GM06990 (cell line): ENCODE results near the gene MTX1.

ENCODE experiments used
- DNase-seq: peaks from one replicate; pipeline ENCODE4 v3.0.0-alpha.2; 2011; ENCODE audit not compliant: insufficient read length; ENCODE audit errors: extremely low read depth
- H3K27me3 ChIP-seq: replicated peaks from 2 replicates; pipeline ENCODE4 v1.6.0; 2011; ENCODE audit warnings: low read length; ENCODE audit not compliant: control insufficient read depth, insufficient read depth
- H3K36me3 ChIP-seq: 2 replicates; pipeline ENCODE4 v1.5.1; 2011; ENCODE audit warnings: low read length; ENCODE audit not compliant: control insufficient read depth, insufficient read depth
- H3K4me3 ChIP-seq: replicated peaks from 2 replicates; pipeline ENCODE4 v1.5.1; 2011; ENCODE audit warnings: low read depth, mild to moderate bottlenecking, control low read depth, low read length
- TF ChIP-seq, protein P1 (sequence below): IDR thresholded peaks from 2 replicates; pipeline ENCODE4 v1.5.1; 2011; ENCODE audit warnings: low read length, control low read depth, mild to moderate bottlenecking, inconsistent platforms; ENCODE audit not compliant: insufficient read depth, poor library complexity, severe bottlenecking

MTX1 gene

DNA sequence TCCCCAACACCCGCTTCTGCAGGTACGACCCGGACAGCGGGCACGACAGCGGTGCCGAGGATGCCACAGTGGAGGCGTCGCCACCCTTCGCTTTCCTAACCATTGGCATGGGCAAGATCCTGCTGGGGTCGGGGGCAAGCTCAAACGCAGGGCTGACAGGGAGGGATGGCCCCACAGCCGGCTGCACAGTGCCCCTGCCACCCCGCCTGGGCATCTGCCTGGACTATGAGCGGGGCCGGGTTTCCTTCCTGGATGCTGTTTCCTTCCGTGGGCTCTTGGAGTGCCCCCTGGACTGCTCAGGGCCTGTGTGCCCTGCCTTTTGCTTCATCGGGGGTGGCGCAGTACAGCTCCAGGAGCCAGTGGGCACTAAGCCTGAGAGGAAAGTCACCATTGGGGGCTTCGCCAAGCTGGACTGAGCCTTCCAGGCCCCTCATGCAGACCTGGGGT is 24.7 kb upstream of the MTX1 start:
- TF ChIP-seq, protein P1, sequence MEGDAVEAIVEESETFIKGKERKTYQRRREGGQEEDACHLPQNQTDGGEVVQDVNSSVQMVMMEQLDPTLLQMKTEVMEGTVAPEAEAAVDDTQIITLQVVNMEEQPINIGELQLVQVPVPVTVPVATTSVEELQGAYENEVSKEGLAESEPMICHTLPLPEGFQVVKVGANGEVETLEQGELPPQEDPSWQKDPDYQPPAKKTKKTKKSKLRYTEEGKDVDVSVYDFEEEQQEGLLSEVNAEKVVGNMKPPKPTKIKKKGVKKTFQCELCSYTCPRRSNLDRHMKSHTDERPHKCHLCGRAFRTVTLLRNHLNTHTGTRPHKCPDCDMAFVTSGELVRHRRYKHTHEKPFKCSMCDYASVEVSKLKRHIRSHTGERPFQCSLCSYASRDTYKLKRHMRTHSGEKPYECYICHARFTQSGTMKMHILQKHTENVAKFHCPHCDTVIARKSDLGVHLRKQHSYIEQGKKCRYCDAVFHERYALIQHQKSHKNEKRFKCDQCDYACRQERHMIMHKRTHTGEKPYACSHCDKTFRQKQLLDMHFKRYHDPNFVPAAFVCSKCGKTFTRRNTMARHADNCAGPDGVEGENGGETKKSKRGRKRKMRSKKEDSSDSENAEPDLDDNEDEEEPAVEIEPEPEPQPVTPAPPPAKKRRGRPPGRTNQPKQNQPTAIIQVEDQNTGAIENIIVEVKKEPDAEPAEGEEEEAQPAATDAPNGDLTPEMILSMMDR: no peak
- Histone ChIP-seq H3K27me3 (no peaks in the 10 kb centered on the region), H3K4me3 (no peak overlapping the region), H3K36me3 (no peaks in the 10 kb centered on the region)
- DNase-seq: no peak

DNA sequence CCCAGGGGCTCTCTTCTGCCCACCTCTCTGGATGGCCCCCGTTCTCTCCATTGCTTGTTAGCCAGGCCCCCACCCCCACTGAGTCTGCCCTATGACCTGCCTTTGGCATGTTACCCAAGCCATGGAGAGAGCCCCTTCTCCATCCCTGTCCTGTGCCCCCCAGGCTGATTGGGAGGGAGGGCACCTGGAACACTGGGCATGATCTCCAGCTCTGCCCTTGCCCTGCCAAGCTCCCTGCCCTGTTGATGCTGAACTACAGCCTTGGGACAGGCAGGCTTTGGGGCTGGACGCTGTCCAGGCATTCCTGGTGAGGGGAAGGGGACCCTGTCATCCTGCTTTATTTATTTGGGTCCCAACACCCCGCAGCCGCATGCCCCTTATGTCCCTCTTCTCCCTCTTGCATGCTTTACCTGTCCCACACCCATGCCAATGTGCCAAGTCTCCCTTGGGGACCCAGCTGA is 24.1 kb upstream of the MTX1 start:
- Histone ChIP-seq H3K27me3 (no peaks in the 10 kb centered on the region), H3K36me3 (no peaks in the 10 kb centered on the region), H3K4me3 (no peak overlapping the region)
- TF ChIP-seq, protein P1: no peak
- no peak for DNase-seq

DNA sequence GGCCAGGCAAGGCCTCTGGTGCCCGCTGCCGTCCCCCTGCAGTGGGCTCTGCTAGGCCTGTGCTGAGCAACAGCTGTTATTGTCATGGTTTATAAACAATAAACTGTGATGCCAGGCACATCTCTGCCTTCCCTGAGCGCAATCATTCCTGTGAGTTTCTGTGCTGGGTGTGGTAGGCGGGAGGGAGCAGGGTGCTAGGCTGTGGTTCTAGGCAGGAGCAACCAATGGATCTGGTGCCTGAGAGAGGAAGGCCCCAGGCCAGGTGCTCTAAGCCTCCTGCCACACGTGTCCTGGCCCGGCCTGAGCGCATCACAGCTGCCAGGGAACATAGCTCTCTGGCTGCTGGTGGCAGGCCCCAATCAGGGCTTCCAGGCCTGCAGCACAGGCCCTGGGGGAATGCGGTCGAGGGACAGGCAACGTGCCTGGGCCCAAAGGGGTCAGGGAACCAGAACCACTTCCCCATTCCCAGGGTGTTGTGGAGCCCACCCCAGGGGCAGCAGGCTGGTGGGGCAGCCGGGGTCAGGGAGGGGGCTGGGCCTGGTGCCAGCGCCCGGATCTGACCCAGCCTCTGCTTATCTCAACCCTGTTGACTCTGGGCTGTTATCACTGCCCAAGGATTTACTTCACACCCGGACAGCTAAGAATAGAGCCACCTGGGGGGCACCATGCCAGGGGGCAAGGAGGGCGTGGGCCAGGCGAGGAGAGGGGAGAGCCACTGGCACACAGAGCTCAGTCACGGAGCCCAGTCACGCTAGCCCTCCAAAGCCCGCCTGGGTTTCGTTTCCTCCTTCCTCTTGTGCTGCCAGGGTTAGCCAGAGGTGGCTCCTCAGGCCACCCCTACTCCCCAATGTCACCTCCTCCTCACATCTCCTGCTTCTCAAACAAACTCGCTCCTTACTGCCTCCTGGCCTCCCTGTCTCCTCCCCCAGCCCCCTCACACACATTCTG is 23.4 kb upstream of the MTX1 start:
- peak; percentile 62 for DNase-seq
- no peaks in the 10 kb centered on the region for H3K27me3 ChIP-seq
- H3K4me3 ChIP-seq: no peak overlapping the region
- TF ChIP-seq, protein P1: peak; percentile 17
- no peaks in the 10 kb centered on the region for H3K36me3 ChIP-seq

DNA sequence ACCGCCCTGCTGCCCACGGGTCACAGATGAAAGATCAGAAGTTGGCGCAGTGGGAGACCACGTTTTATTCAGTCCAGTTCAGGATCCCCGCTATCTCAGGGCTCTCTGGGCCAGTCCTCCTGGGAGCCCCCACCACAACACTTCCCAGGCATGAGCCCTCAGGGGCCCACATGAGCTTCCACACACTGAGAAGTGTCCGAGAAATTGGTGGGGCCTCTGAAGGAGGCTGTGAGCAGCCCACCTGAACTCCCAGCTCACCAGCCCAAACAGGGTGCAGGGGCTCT is 22.8 kb upstream of the MTX1 start:
- Histone ChIP-seq H3K36me3 (no peaks in the 10 kb centered on the region), H3K27me3 (no peaks in the 10 kb centered on the region), H3K4me3 (no peak overlapping the region)
- TF ChIP-seq, protein P1: no peak
- DNase-seq: no peak

DNA sequence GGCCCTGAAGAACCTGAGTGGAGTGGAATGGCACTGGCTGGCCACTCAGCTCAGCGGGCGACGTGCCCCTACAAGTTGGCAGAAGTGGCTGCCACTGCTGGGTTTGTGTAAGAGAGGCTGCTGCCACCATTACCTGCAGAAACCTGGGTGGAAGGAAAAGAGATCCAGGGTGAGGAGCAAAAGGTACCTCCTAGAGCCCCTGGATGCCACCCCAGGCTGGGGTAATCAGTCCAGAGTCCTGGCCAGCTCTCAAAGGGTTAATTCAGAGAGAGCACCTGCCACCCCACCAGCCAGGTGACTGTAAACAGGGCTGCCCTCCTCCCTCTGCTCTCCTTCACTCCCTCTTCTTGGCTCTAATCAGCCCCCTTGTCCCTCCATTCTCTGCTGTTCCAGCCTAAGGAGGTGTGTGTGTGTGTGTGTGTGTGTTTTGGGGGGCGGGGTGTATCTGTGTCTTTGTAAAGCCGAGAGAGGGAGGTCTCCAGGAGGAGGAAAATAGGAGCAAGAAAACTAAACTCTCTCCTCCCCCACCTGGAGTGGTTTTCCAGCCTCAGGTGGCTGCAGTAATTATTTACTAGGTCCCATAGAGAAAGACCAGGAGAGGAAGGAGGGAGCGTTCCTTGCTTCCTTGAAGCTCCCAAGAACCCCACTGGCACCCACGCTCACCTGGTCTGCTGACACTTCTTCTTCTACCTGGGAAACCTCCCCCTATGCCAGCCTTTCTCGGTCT is 22.3 kb upstream of the MTX1 start:
- H3K27me3 ChIP-seq: no peaks in the 10 kb centered on the region
- TF ChIP-seq, protein P1: no peak
- DNase-seq: no peak
- H3K4me3 ChIP-seq: no peak overlapping the region
- H3K36me3 ChIP-seq: no peaks in the 10 kb centered on the region
